SJCRH30 (cell line): ENCODE data around the gene LDB2. TPM values are rescaled to one million over a fixed set of nuclear protein-coding genes. Genes with fewer than 3 reads are reported as not detected.

Source experiments
- DNase-seq, 2 experiments: peaks; one replicate each; pipeline ENCODE4 v3.0.0-alpha.2; 2015 to 2020
- H3K27ac ChIP-seq: fragments of 250-450 bp; sonication (Bioruptor Pico); 2 replicates; pipeline ENCODE4 v1.5.1; 2020; ENCODE audit warnings: mild to moderate bottlenecking, moderate library complexity
- H3K27me3 ChIP-seq: fragments of 250-450 bp; sonication (Bioruptor Pico); 2 replicates; pipeline ENCODE4 v1.5.1; 2020; ENCODE audit warnings: mild to moderate bottlenecking, moderate library complexity
- H3K36me3 ChIP-seq: fragments of 250-450 bp; sonication (Bioruptor Pico); 2 replicates; pipeline ENCODE4 v1.5.1; 2020; ENCODE audit warnings: mild to moderate bottlenecking, moderate library complexity
- H3K4me1 ChIP-seq: fragments of 250-450 bp; sonication (Bioruptor Pico); 2 replicates; pipeline ENCODE4 v1.5.1; 2020; ENCODE audit warnings: mild to moderate bottlenecking, moderate library complexity
- H3K4me3 ChIP-seq: fragments of 250-450 bp; sonication (Bioruptor Pico); 2 replicates; pipeline ENCODE4 v1.5.1; 2020; ENCODE audit warnings: mild to moderate bottlenecking, moderate library complexity
- H3K9me3 ChIP-seq: fragments of 250-450 bp; sonication (Bioruptor Pico); replicated peaks from 2 replicates; pipeline ENCODE4 v1.5.1; 2020; ENCODE audit warnings: mild to moderate bottlenecking, moderate library complexity
- total RNA-seq: library from RNA; depleted of rRNA; stranded (reverse); fragments of >200 nt; shearing (Covaris generic); gene quantifications from 2 replicates; pipeline ENCODE4 v1.2.3, GENCODE V29; 2014

LDB2 gene
- total RNA-seq, 1 experiment from 2014 or later = 0.51 TPM

GRCh38 chr4:16817286-16817685 is 81.2 kb downstream of the LDB2 start:
- Histone ChIP-seq H3K4me3 (no peak overlapping the region), H3K27me3 (no peaks in the 10 kb centered on the region), H3K27ac (no peak overlapping the region), H3K9me3 (no peaks in the 10 kb centered on the region), H3K4me1 (no peaks in the 10 kb centered on the region), H3K36me3 (no peaks in the 10 kb centered on the region)
- DNase-seq = no peak

DNA sequence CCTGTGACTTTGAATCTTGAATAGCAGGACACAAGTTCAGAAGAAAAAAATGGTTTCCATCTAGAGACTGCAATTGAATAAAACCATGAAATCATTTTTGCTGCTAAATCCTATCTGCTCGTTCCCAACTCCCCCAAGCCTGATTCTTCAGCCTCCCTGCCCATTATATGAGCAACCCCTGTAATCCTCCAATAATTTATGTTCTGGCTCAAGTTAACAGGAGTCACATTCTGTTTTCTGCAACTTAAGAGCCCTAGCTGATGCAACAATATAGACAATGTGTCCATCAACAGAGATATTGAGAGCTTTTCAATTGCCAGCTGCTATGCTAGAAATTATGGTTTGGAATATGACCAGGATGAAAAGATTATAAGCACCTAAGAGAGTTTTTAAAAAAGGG is 84.1 kb downstream of the LDB2 start:
- H3K9me3 ChIP-seq = no peaks in the 10 kb centered on the region
- H3K27me3 ChIP-seq = no peaks in the 10 kb centered on the region
- H3K4me3 ChIP-seq = no peak overlapping the region
- no peak for DNase-seq
- H3K36me3 ChIP-seq = no peaks in the 10 kb centered on the region
- no peak overlapping the region for H3K27ac ChIP-seq
- no peaks in the 10 kb centered on the region for H3K4me1 ChIP-seq

DNA sequence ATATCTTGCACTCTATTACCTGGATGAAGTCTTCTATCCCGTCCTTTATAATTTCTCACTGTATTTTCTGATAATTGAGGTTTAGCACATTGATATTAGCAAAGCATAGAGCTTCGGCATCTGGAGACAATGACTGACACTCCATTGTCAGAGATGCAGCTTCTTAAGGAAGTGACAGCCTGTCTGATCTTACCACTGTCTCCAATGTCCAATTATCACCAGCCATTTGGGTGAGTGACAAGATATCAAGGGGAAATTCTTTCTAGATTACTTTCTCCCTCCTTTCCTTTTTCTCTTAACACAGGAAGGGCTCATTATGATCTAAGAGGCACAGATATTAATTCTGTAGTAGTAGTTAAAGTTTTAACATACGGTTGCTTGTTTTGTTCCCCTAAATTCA is 86.4 kb downstream of the LDB2 start:
- Histone ChIP-seq H3K9me3 (no peaks in the 10 kb centered on the region), H3K27me3 (no peaks in the 10 kb centered on the region), H3K4me1 (no peaks in the 10 kb centered on the region), H3K27ac (no peak overlapping the region), H3K36me3 (no peaks in the 10 kb centered on the region), H3K4me3 (no peak overlapping the region)
- DNase-seq = no peak

DNA sequence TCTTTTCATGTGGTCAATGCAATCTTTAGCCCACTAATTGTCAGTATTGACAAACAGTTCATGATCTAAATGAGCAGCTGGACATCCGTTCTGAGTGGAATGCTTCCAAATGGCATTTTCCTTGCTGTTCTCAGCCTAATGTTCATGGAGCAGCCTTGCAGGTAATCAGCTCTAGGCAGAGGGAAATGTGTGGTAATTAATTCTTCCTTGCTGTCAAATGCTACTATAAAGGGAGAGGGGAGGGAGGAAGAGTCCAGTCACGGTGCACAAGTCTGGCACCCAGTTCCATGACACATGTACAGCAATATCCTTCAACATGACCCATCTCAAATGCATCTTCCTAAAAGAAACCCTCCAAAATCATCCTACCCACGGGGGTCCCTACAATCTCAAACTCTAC is 88.5 kb downstream of the LDB2 start:
- H3K4me1 ChIP-seq = no peaks in the 10 kb centered on the region

GRCh38 chr4:16809064-16809463 is 89.4 kb downstream of the LDB2 start:
- no peaks in the 10 kb centered on the region for H3K27me3 ChIP-seq
- no peaks in the 10 kb centered on the region for H3K36me3 ChIP-seq
- H3K9me3 ChIP-seq = no peaks in the 10 kb centered on the region
- no peak overlapping the region for H3K27ac ChIP-seq
- no peak overlapping the region for H3K4me3 ChIP-seq
- no peak for DNase-seq
- H3K4me1 ChIP-seq = no peaks in the 10 kb centered on the region

More for the DNA sequence above, 88.5 kb downstream of the LDB2 start:
- Histone ChIP-seq H3K27me3 (no peaks in the 10 kb centered on the region), H3K9me3 (no peaks in the 10 kb centered on the region), H3K27ac (no peak overlapping the region), H3K4me3 (no peak overlapping the region), H3K36me3 (no peaks in the 10 kb centered on the region)
- DNase-seq = no peak

- no peak overlapping the region for H3K4me3 ChIP-seq
- no peak overlapping the region for H3K27ac ChIP-seq
- no peaks in the 10 kb centered on the region for H3K9me3 ChIP-seq
- no peaks in the 10 kb centered on the region for H3K36me3 ChIP-seq
- no peaks in the 10 kb centered on the region for H3K27me3 ChIP-seq
- no peaks in the 10 kb centered on the region for H3K4me1 ChIP-seq
- no peak for DNase-seq
Observed at GRCh38 chr4:16807355-16807754, 91.1 kb downstream of the LDB2 start.

GRCh38 chr4:16804581-16804980 is 93.9 kb downstream of the LDB2 start:
- Histone ChIP-seq H3K27me3 (no peaks in the 10 kb centered on the region; the same call in 1 of the 2 replicates), H3K27ac (no peak overlapping the region), H3K4me1 (no peaks in the 10 kb centered on the region), H3K4me3 (no peak overlapping the region), H3K36me3 (no peaks in the 10 kb centered on the region), H3K9me3 (no peaks in the 10 kb centered on the region)
- DNase-seq = no peak

- Histone ChIP-seq H3K27me3 (no peaks in the 10 kb centered on the region; the same call in 1 of the 2 replicates), H3K27ac (no peak overlapping the region), H3K4me1 (no peaks in the 10 kb centered on the region), H3K9me3 (no peaks in the 10 kb centered on the region), H3K36me3 (no peaks in the 10 kb centered on the region), H3K4me3 (no peak overlapping the region)
- no peak for DNase-seq
Observed at GRCh38 chr4:16802044-16802443, 96.4 kb downstream of the LDB2 start.

GRCh38 chr4:16801356-16801755 is 97.1 kb downstream of the LDB2 start:
- Histone ChIP-seq H3K9me3 (no peaks in the 10 kb centered on the region), H3K36me3 (no peaks in the 10 kb centered on the region), H3K27ac (no peak overlapping the region), H3K4me3 (no peak overlapping the region), H3K27me3 (no peaks in the 10 kb centered on the region; the same call in 1 of the 2 replicates), H3K4me1 (no peaks in the 10 kb centered on the region)
- DNase-seq = no peak

GRCh38 chr4:16794816-16795445 is 103.5 kb downstream of the LDB2 start:
- no peak overlapping the region for H3K4me3 ChIP-seq
- 0 out of 2 replicates have a peak, but pooled peaks cover 2% of the 10 kb centered on the region for H3K27me3 ChIP-seq
- H3K4me1 ChIP-seq = no peaks in the 10 kb centered on the region
- no peaks in the 10 kb centered on the region for H3K36me3 ChIP-seq
- no peaks in the 10 kb centered on the region for H3K9me3 ChIP-seq
- no peak overlapping the region for H3K27ac ChIP-seq
- DNase-seq = peak; percentile 48 to 70

- no peaks in the 10 kb centered on the region for H3K36me3 ChIP-seq
- H3K27me3 ChIP-seq = 0 out of 2 replicates have a peak, but pooled peaks cover 2% of the 10 kb centered on the region
- no peak overlapping the region for H3K27ac ChIP-seq
- H3K4me3 ChIP-seq = no peak overlapping the region
- no peaks in the 10 kb centered on the region for H3K9me3 ChIP-seq
- no peak for DNase-seq
- no peaks in the 10 kb centered on the region for H3K4me1 ChIP-seq
Observed at GRCh38 chr4:16791460-16791859, 107.0 kb downstream of the LDB2 start.

- no peak for DNase-seq
- Histone ChIP-seq H3K27me3 (0 out of 2 replicates have a peak, but pooled peaks cover 2% of the 10 kb centered on the region), H3K27ac (no peak overlapping the region), H3K36me3 (no peaks in the 10 kb centered on the region), H3K4me3 (no peak overlapping the region), H3K9me3 (no peaks in the 10 kb centered on the region), H3K4me1 (no peaks in the 10 kb centered on the region)
Observed at GRCh38 chr4:16790508-16790907, 107.9 kb downstream of the LDB2 start.

DNA sequence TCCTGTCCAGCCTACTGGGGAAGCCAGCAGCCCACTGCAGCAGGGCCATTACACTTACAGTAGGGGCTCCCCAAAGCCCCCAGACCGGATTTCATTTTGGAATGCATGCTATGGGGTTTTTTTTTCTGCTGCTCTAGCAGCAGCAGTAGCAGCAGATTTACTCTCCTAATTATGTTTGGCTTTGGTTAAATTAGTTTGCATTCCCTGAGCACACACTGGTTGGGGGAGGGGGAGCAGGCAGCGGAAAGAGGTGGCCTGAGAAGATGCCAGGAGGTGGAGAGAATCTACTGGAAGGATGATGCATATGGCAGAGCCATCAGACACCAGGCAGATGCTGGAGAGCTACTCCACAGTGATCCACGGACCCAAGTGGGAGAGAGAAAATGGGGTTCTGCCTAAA is 109.6 kb downstream of the LDB2 start:
- Histone ChIP-seq H3K27ac (no peak overlapping the region), H3K4me3 (no peak overlapping the region), H3K36me3 (no peaks in the 10 kb centered on the region), H3K4me1 (no peaks in the 10 kb centered on the region), H3K27me3 (0 out of 2 replicates have a peak, but pooled peaks cover 2% of the 10 kb centered on the region), H3K9me3 (no peaks in the 10 kb centered on the region)
- no peak for DNase-seq

DNA sequence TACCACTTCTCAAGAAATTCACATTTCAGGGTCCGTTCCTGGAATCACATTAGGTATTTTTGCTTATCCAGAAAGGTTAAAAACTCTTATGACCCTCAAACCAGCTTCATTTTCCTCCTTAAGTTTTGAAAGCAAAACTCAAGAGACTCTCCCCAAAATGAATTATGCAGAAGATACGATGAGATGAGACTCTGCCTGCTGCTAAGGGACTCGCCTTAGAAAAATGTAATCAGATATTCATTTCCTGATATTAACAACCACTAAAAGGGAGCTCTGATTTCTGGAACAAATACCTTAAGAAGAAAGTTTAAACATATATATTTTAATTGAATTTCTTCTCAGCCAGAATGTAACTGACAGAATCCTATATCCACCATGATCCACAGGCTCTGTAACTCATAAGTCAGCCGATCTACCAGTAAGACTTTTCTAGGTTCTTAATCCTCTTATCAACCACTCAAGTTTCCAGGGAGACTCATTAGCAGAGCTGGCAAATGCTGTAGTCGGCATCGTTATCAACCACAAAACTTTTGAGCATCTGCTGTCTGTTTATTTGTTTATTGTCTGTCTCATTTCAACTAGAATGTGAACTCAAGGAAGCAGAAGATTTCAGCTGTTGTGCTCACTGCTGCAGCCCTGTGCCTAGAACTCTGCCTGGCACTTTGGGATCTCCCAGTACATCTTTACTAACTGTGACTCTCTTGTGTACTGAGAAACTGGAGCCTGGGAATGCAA is 112.5 kb downstream of the LDB2 start:
- H3K4me3 ChIP-seq = no peak overlapping the region
- H3K27me3 ChIP-seq = 0 out of 2 replicates have a peak, but pooled peaks cover 1% of the 10 kb centered on the region
- no peaks in the 10 kb centered on the region for H3K36me3 ChIP-seq
- no peak overlapping the region for H3K27ac ChIP-seq
- no peaks in the 10 kb centered on the region for H3K9me3 ChIP-seq
- no peak for DNase-seq
- no peaks in the 10 kb centered on the region for H3K4me1 ChIP-seq

- Histone ChIP-seq H3K36me3 (no peaks in the 10 kb centered on the region), H3K27ac (no peak overlapping the region), H3K4me1 (no peaks in the 10 kb centered on the region), H3K4me3 (no peak overlapping the region), H3K27me3 (0 out of 2 replicates have a peak, but pooled peaks cover 4% of the 10 kb centered on the region), H3K9me3 (no peaks in the 10 kb centered on the region)
- DNase-seq = no peak
Observed at GRCh38 chr4:16783119-16783518, 115.3 kb downstream of the LDB2 start.
